ENCODE data around the gene IL18R1. TPM values are rescaled to one million over a fixed set of nuclear protein-coding genes. Genes with fewer than 3 reads are reported as not detected.

The IL18R1 gene
- total RNA-seq (2022; extraction: Qiagen RNA extraction; ENCODE audit: low read depth): 0.87 to 1.4 TPM (median 1.1 TPM) in 5 replicates

GRCh38 chr2:102355526-102356380 is at the start of gene IL18R1:
IL18R1 (plus strand) TSS chr2:102355796; CDS start chr2:102362661, 6,865 bp downstream.

GRCh38 chr2:102310964-102311640 is 44.5 kb upstream of the IL18R1 start, which contains the start of gene IL1RL1:
IL1RL1 (plus strand) TSS chr2:102311563; CDS start chr2:102338265, 26,702 bp downstream.

GRCh38 chr2:102422910-102423309 is 67.3 kb downstream of the IL18R1 start, which contains the start of gene IL18RAP:
IL18RAP (plus strand) TSS chr2:102423160; CDS start chr2:102423278, 118 bp downstream.

Other genes starting within 250 kb of the IL18R1 start
- 18.3 to 31.9 TPM (median 25.0 TPM) in 5 replicates for gene IL1R1, start 213.1 kb upstream of the IL18R1 start, total RNA-seq (2022; extraction: Qiagen RNA extraction; ENCODE audit: low read depth)
- gene IL1RL2, start 168.8 kb upstream of the IL18R1 start, total RNA-seq (2022; extraction: Qiagen RNA extraction; ENCODE audit: low read depth): not detected in 5 replicates
- 0.72 to 1.9 TPM (median 1.3 TPM) in 5 replicates for gene IL1RL1, start 44.2 kb upstream of the IL18R1 start, total RNA-seq (2022; extraction: Qiagen RNA extraction; ENCODE audit: low read depth)
- 0.03 TPM in 1 of 5 replicates, not detected in the others for gene IL18RAP, start 67.4 kb downstream of the IL18R1 start, total RNA-seq (2022; extraction: Qiagen RNA extraction; ENCODE audit: low read depth)
- gene SLC9A4, start 117.4 kb downstream of the IL18R1 start, total RNA-seq (2022; extraction: Qiagen RNA extraction; ENCODE audit: low read depth): not detected in 5 replicates

Data from A549 treated with CpdA at 1 μM for 4 hours (cell line).